Muscle of leg (tissue), 11 donors: ENCODE data around the gene SLC49A4. TPM values are rescaled to one million over a fixed set of nuclear protein-coding genes. Genes with fewer than 3 reads are reported as not detected.
A peak's percentile ranks its signal among the peaks of the same experiment; 100 is the strongest.

Experiments used
- DNase-seq: peaks from one replicate; pipeline ENCODE4 v3.0.0; 2013
- H3K27ac ChIP-seq: one replicate; pipeline ENCODE4 v1.5.1; 2013; ENCODE audit warnings: mild to moderate bottlenecking, low read length, control low read depth
- H3K27me3 ChIP-seq: one replicate; pipeline ENCODE4 v1.6.1; 2013; ENCODE audit warnings: low read length; ENCODE audit not compliant: control insufficient read depth, insufficient read depth
- H3K36me3 ChIP-seq: one replicate; pipeline ENCODE4 v1.6.1; 2013; ENCODE audit warnings: low read length; ENCODE audit not compliant: control insufficient read depth, insufficient read depth
- H3K4me1 ChIP-seq: one replicate; pipeline ENCODE4 v1.6.1; 2013; ENCODE audit warnings: low read length; ENCODE audit not compliant: control insufficient read depth, insufficient read depth
- H3K4me3 ChIP-seq: one replicate; pipeline ENCODE4 v1.5.1; 2013; ENCODE audit warnings: low read length, control low read depth
- H3K9me3 ChIP-seq: replicated peaks from 2 replicates; pipeline ENCODE4 v1.6.1; 2013; ENCODE audit warnings: low read depth, low read length; ENCODE audit not compliant: control insufficient read depth
- WGBS: methylation state at CpG from one replicate; pipeline ENCODE4 v1.1.5; 2013; ENCODE audit warnings: missing lambda C conversion rate; ENCODE audit not compliant: insufficient coverage; 5-methylcytosine and 5-hydroxymethylcytosine counted together
- polyA plus RNA-seq, 8 donors: library from polyadenylated mRNA; unstranded; fragments of 120-200 nt; gene quantifications; one replicate each; pipeline versions ENCODE4 v1.2.1 to v1.2.3, GENCODE V29; 2013; ENCODE audit warnings: inconsistent platforms in 1 of 8, low replicate concordance in 1 of 8; ENCODE audit not compliant: insufficient read length in 8 of 8, insufficient read depth in 1 of 8
- total RNA-seq: library from RNA; stranded (reverse); fragments of 120-200 nt; gene quantifications from one replicate; pipeline ENCODE4 v1.2.4, GENCODE V29; 2013

SLC49A4 gene
- total and polyA plus RNA-seq, 9 donors, result 4.0 to 6.2 (median 4.8) TPM

DNA sequence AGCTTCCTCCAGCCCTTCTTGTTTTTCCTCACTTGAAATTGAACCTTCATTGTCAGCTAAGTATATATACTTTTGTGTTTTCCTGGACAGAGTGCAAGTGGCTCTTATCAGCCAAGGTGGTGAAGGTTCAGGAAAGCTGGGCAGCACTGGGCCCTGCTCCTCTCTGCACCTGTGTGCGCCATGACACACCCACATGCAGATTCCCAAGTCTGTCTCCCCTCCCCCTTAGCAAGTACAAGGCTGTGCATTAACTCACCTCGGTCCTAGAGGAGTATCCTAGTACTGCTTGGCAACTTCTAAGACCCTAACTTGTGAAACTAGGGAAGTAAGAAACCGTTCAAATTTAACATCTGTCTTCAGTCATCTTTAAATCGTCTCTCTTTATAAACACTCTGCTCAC, 85.8 kb downstream of the SLC49A4 start:
- WGBS, result 80% methylated on average over 1 of the region's 4 CpGs
- DNase-seq, result no peak

GRCh38 chr3:122882361-122882947, 87.6 kb downstream of the SLC49A4 start:
- no peaks in the 10 kb centered on the region for H3K9me3 ChIP-seq
- WGBS, result no CpG with 5 or more reads among the region's 2 CpGs

More for the DNA sequence above, 85.8 kb downstream of the SLC49A4 start:
- Histone ChIP-seq H3K27ac (no peak overlapping the region), H3K27me3 (no peaks in the 10 kb centered on the region), H3K4me3 (no peak overlapping the region), H3K4me1 (no peaks in the 10 kb centered on the region), H3K36me3 (no peaks in the 10 kb centered on the region), H3K9me3 (no peaks in the 10 kb centered on the region)

DNA sequence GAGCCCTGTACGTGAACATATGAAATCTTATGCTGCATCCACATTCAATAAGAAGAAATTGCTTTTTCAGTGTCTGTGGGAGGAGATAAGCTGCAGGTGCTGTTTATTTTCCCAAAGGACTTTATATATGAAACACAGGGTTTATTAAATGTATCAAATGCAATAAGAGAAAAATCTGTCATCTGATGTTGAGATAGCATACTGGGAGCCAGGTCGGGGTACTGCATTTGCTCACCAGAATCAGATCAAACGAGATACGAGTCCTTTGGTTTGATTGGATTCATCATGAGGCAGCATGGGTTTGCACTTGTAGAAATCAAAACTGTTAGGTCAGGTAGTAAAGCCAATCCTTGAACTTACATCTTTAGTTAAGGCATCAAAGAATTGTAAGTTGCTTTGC, 91.4 kb downstream of the SLC49A4 start:
- Histone ChIP-seq H3K27me3 (no peaks in the 10 kb centered on the region), H3K27ac (no peak overlapping the region), H3K36me3 (no peaks in the 10 kb centered on the region), H3K4me1 (peaks cover 18% of the 10 kb centered on the region), H3K4me3 (no peak overlapping the region), H3K9me3 (no peaks in the 10 kb centered on the region)
- no peak for DNase-seq
- 82% methylated on average over 3 of the region's 4 CpGs for WGBS

More at GRCh38 chr3:122882361-122882947, 87.6 kb downstream of the SLC49A4 start:
- Histone ChIP-seq H3K27ac (no peak overlapping the region), H3K27me3 (no peaks in the 10 kb centered on the region), H3K4me1 (no peaks in the 10 kb centered on the region), H3K4me3 (no peak overlapping the region), H3K36me3 (no peaks in the 10 kb centered on the region)
- DNase-seq, result no peak

DNA sequence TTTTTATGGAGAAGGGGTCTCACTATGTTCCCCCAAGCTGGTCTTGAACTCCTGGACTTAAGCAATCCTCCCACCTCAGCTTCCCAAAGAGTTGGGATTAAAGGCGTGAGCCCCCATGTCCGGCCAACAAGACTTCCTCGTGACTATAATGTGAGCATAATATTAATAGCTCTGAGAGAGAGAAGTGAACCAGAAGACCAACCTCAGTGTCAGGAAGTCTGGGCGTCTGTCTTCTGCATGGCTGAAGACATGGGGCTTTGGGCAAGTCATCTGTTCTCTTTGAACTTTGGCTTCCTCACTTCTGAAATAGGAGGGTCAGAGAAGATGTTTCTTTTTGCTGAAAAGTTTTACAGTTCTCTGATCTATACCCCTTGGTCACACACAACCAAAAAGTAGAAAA, 92.1 kb downstream of the SLC49A4 start:
- 67% methylated on average over 1 of the region's 4 CpGs for WGBS
- Histone ChIP-seq H3K9me3 (no peaks in the 10 kb centered on the region), H3K27me3 (no peaks in the 10 kb centered on the region), H3K36me3 (no peaks in the 10 kb centered on the region), H3K27ac (no peak overlapping the region), H3K4me1 (peaks cover 21% of the 10 kb centered on the region), H3K4me3 (no peak overlapping the region)
- DNase-seq, result peak; percentile 53

DNA sequence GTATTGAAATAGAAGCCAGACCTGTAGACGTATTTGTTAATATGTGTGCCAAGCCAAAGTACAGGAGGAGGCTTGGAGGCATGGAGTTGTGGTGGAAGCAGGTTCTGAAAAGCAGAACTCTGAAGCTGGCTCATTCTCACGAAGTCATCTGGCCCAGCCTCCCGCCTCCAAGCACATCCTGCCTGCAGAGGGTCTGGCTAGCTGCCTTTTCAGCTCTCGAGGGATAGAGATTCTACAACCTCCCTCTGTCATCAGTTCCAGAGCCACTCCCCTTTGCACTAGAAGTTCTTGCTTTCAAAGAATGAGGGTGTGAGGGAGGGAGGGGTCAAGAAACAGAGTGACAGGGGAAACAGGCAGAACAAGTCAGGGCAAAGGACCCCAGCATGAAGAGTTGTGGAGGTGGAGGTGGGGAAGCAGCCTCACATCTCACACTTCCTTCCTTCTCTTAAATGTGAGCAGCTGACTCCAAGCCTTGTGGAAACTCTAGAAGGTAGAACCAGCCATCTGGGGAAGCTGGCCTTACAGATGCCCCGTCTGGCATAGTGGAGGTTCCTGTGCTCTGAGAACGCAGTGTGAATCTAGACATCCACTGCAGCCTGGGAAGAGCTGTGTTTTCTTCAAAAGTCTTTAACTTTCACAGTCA, 95.3 kb downstream of the SLC49A4 start:
- WGBS, result 20% methylated on average over 2 of the region's 6 CpGs
- no peak overlapping the region for H3K4me3 ChIP-seq
- DNase-seq, result peak; percentile 96
- H3K36me3 ChIP-seq, result no peaks in the 10 kb centered on the region
- H3K9me3 ChIP-seq, result no peaks in the 10 kb centered on the region
- H3K27ac ChIP-seq, result peak overlapping the region; percentile 31
- H3K4me1 ChIP-seq, result peaks cover 30% of the 10 kb centered on the region
- H3K27me3 ChIP-seq, result peaks cover 2% of the 10 kb centered on the region

DNA sequence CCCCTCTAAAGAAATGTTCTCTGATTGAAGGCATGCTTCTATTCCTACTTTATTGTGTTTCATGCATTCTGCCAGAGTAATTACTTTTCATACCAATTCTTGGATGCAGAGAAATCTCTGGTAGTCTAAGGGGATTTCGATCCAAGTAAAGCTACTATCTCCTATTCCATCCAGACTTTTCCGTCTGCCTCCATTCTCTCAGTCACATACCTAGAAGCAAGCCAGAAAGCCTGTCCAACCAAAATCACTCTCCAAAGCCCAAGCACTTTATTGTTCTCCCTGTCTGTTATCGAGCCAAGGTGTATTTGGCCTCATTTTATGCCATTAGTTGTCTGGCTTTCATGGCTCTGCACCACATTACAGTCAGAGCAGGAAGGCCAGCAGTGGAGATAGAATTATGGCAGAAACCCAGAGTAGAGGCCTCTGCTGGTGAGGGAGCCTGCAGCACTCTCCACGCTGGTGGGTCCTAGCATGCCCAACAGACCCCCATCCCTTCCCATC, 95.9 kb downstream of the SLC49A4 start:
- H3K4me1 ChIP-seq, result peaks cover 30% of the 10 kb centered on the region
- H3K27ac ChIP-seq, result no peak overlapping the region
- H3K4me3 ChIP-seq, result no peak overlapping the region
- no peaks in the 10 kb centered on the region for H3K36me3 ChIP-seq
- peaks cover 2% of the 10 kb centered on the region for H3K27me3 ChIP-seq
- peak; percentile 65 for DNase-seq
- 52% methylated on average over 4 of the region's 4 CpGs for WGBS
- H3K9me3 ChIP-seq, result no peaks in the 10 kb centered on the region

- DNase-seq, result no peak
- 83% methylated on average over 12 of the region's 21 CpGs for WGBS
- no peaks in the 10 kb centered on the region for H3K9me3 ChIP-seq
- no peaks in the 10 kb centered on the region for H3K36me3 ChIP-seq
- H3K27me3 ChIP-seq, result peaks cover 2% of the 10 kb centered on the region
- H3K4me1 ChIP-seq, result peaks cover 30% of the 10 kb centered on the region
- no peak overlapping the region for H3K4me3 ChIP-seq
- H3K27ac ChIP-seq, result no peak overlapping the region
Measured at GRCh38 chr3:122892118-122892960, 97.5 kb downstream of the SLC49A4 start.

GRCh38 chr3:122893282-122893681, 98.4 kb downstream of the SLC49A4 start:
- H3K4me1 ChIP-seq, result peaks cover 30% of the 10 kb centered on the region
- H3K9me3 ChIP-seq, result no peaks in the 10 kb centered on the region
- no peak for DNase-seq
- H3K27me3 ChIP-seq, result peaks cover 2% of the 10 kb centered on the region
- WGBS, result 79% methylated on average over 5 of the region's 8 CpGs
- H3K4me3 ChIP-seq, result no peak overlapping the region
- no peaks in the 10 kb centered on the region for H3K36me3 ChIP-seq
- H3K27ac ChIP-seq, result no peak overlapping the region

GRCh38 chr3:122893754-122894668, 99.1 kb downstream of the SLC49A4 start:
- H3K27ac ChIP-seq, result no peak overlapping the region
- no peaks in the 10 kb centered on the region for H3K36me3 ChIP-seq
- 52% methylated on average over 6 of the region's 17 CpGs for WGBS
- DNase-seq, result no peak
- H3K27me3 ChIP-seq, result peaks cover 5% of the 10 kb centered on the region
- H3K4me3 ChIP-seq, result no peak overlapping the region
- H3K9me3 ChIP-seq, result no peaks in the 10 kb centered on the region
- peaks cover 30% of the 10 kb centered on the region for H3K4me1 ChIP-seq
